Motor neuron (in vitro differentiated cells): Measurements from ENCODE around the gene CLRN1. TPM values are rescaled to one million over a fixed set of nuclear protein-coding genes. Genes with fewer than 3 reads are reported as not detected.

ENCODE experiments used
- ATAC-seq, 8 experiments: fragments of 200-7000 bp; cut with Tn5 transposase; replicated peaks in 6 of 8; 2 replicates each; pipeline ENCODE4 v1.8.0; 2021; ENCODE audit warnings: mild to moderate bottlenecking in 8 of 8, moderate library complexity in 8 of 8
- H3K27ac ChIP-seq, 2 donors: fragments of 250-450 bp; sonication (Bioruptor Pico); 2 replicates each; pipeline ENCODE4 v1.9.0; 2021; ENCODE audit warnings: antibody characterized with exemption in 2 of 2, mild to moderate bottlenecking in 2 of 2, moderate library complexity in 1 of 2
- H3K4me1 ChIP-seq, 2 donors: fragments of 250-450 bp; sonication (Bioruptor Pico); replicated peaks in 1 of 2; 2 replicates each; pipeline ENCODE4 v1.6.1; 2021; ENCODE audit warnings: antibody characterized with exemption in 2 of 2, mild to moderate bottlenecking in 2 of 2, moderate library complexity in 1 of 2
- H3K4me3 ChIP-seq, 5 donors: fragments of 250-450 bp; sonication (Bioruptor Pico); 2 replicates each; pipeline ENCODE4 v1.9.0; 2021; ENCODE audit warnings: antibody characterized with exemption in 5 of 5, mild to moderate bottlenecking in 5 of 5, moderate library complexity in 4 of 5
- WGBS, 10 experiments: fragments of 450-650 bp; shearing (Covaris generic); methylation state at CpG; one replicate each; pipeline ENCODE4 v1.0.0; 2022; 5-methylcytosine and 5-hydroxymethylcytosine counted together
- in situ Hi-C, 9 experiments: fragments of 400-800 bp; cut with MboI; loops; one replicate each; pipeline ENCODE4 v1.15.0; 2021; ENCODE audit warnings: low sequenced_read_pairs in 9 of 9, low pct_unique_long_range_greater_than_20kb in 2 of 9; ENCODE audit not compliant: unreplicated experiment in 9 of 9
- total RNA-seq, 8 experiments: library from RNA; unstranded; fragments of 300-600 nt; gene quantifications; 2 replicates each; pipeline versions ENCODE4 v1.2.3 to v1.2.4, GENCODE V29; 2022

Gene CLRN1
- total RNA-seq, 8 experiments from 2014 or later: 2.1 to 10.8 (median 3.6) TPM; not detected in 3

- ATAC-seq: no peak
- 31 to 83% (median 62%) methylated on average over 1 to 3 of the region's 3 CpGs; no CpG with 5 or more reads in 4 of the 10 experiments for WGBS, 10 experiments
- Histone ChIP-seq H3K4me3 (no peak overlapping the region), H3K27ac (no peak overlapping the region), H3K4me1 (peaks cover 3 to 8% of the 10 kb centered on the region in 2 donors)
- in situ Hi-C loops: no loop called here
Observed at GRCh38 chr3:150930839-150931238, 41.7 kb downstream of the CLRN1 start.

- Histone ChIP-seq H3K4me1 (peaks cover 3 to 5% of the 10 kb centered on the region in 2 donors), H3K27ac (no peak overlapping the region), H3K4me3 (no peak overlapping the region)
- ATAC-seq: no peak
- in situ Hi-C loops: no loop called here
- 40 to 89% (median 71%) methylated on average over 1 of the region's 1 CpG; no CpG with 5 or more reads in 3 of the 10 experiments for WGBS, 10 experiments
Observed at GRCh38 chr3:150928234-150928633, 44.3 kb downstream of the CLRN1 start.

- in situ Hi-C loops: no loop called here
- H3K4me3 ChIP-seq: no peak overlapping the region
Observed at GRCh38 chr3:150926328-150926727, 46.2 kb downstream of the CLRN1 start.

GRCh38 chr3:150925751-150926201, 46.8 kb downstream of the CLRN1 start:
- Histone ChIP-seq H3K27ac (no peak overlapping the region), H3K4me1 (peaks cover 3 to 5% of the 10 kb centered on the region in 2 donors), H3K4me3 (peak overlapping the region in 1 of 5 donors; percentile 15)
- in situ Hi-C loops: no loop called here
- ATAC-seq: peak; percentile 83 to 99 (median 96)
- 0 to 57% (median 40%) methylated on average over 1 to 5 of the region's 14 CpGs; no CpG with 5 or more reads in 3 of the 10 experiments for WGBS, 10 experiments

More at GRCh38 chr3:150926328-150926727, 46.2 kb downstream of the CLRN1 start:
- ATAC-seq: no peak
- H3K27ac ChIP-seq: no peak overlapping the region
- peaks cover 3 to 5% of the 10 kb centered on the region in 2 donors for H3K4me1 ChIP-seq
- 73 to 100% (median 88%) methylated on average over 3 to 7 of the region's 7 CpGs; no CpG with 5 or more reads in 1 of the 10 experiments for WGBS, 10 experiments

GRCh38 chr3:150922611-150923010, 49.9 kb downstream of the CLRN1 start:
- in situ Hi-C loops: loop anchor here in 2 of 9 experiments (25.0 kb wide), 2 partner anchors 190 to 215 kb away; no protein-coding TSS in a partner anchor
- H3K4me3 ChIP-seq: no peak overlapping the region
- no peak overlapping the region for H3K27ac ChIP-seq
- WGBS, 10 experiments: 45 to 100% (median 74%) methylated on average over 1 to 10 of the region's 10 CpGs
- peaks cover 8% of the 10 kb centered on the region in 2 donors for H3K4me1 ChIP-seq
- peak in 1 of 8 experiments; percentile 38 for ATAC-seq

DNA sequence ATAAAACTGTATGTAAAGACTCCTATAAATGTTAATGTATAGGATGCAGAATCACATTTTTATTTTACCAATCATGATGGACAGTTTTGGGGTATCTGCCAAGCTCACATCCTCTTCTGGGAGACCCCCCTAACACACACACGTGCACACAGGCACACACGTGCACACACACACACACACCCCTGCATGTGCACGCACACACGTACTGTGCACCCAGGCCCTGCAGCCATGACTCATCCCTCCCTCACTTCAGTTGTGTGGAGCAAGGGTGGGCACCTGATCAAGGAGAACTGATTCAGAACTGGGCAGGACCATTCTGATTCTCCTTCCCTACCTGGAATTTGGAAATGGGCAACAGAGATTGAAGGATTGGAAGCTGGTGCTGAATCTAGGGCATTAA, 51.3 kb downstream of the CLRN1 start:
- peaks cover 8% of the 10 kb centered on the region in 2 donors for H3K4me1 ChIP-seq
- 30 to 90% (median 83%) methylated on average over 1 to 4 of the region's 4 CpGs; no CpG with 5 or more reads in 4 of the 10 experiments for WGBS, 10 experiments
- H3K4me3 ChIP-seq: no peak overlapping the region
- H3K27ac ChIP-seq: no peak overlapping the region
- in situ Hi-C loops: loop anchor here in 2 of 9 experiments (25.0 kb wide), 2 partner anchors 191 to 216 kb away; no protein-coding TSS in a partner anchor
- peak in 4 of 8 experiments; percentile 28 to 51 (median 39) for ATAC-seq

DNA sequence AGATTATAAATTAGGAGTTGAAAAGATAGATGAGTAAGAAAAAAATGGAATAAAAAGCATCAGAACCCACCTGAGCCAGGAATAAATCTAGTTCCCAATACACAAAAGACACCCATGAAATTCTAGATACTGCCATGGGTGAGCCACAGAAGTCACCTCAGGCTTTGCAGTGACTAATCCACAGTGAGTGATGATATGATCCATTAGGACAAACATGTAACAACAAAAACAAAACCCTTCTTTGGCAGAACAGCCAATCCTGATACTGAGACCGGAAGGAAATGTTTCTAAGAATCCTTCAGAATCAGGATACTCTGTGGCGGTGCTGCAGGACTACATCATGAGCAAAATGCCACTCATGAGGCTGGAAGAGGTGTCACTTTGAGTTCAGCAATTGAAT, 52.3 kb downstream of the CLRN1 start:
- in situ Hi-C loops: loop anchor here in 2 of 9 experiments (25.0 kb wide), 2 partner anchors 192 to 217 kb away; no protein-coding TSS in a partner anchor
- Histone ChIP-seq H3K27ac (no peak overlapping the region), H3K4me3 (no peak overlapping the region), H3K4me1 (peaks cover 3 to 4% of the 10 kb centered on the region in 2 donors)
- WGBS, 10 experiments: 10 to 100% (median 100%) methylated on average over 1 to 2 of the region's 2 CpGs; no CpG with 5 or more reads in 3 of the 10 experiments
- peak in 1 of 8 experiments; percentile 16 for ATAC-seq

DNA sequence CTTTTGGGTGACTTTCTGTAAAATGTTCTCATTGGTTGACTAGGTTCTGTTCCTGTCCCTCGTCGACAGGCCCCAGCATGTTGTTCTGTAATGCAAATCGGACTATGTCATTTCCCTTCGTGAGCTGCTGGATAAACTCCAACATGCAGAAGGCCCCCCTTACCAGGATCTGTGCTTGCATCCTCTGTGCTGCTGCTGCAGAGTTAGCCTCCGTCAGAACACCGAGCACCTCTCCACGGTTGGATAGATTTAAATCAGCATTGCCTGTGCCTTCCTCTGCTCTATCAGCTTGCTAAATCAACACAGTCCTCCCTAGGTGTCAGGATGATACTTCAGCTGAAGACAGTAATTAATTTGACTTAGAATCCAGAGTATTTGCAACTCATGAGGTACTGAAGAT, 54.6 kb downstream of the CLRN1 start:
- Histone ChIP-seq H3K4me3 (no peak overlapping the region), H3K27ac (no peak overlapping the region), H3K4me1 (peaks cover 3 to 4% of the 10 kb centered on the region in 2 donors)
- 3 to 80% (median 37%) methylated on average over 1 to 7 of the region's 7 CpGs; no CpG with 5 or more reads in 2 of the 10 experiments for WGBS, 10 experiments
- peak in 1 of 8 experiments; percentile 21 for ATAC-seq
- in situ Hi-C loops: loop anchor here in 2 of 9 experiments (25.0 kb wide), 2 partner anchors 194 to 219 kb away; no protein-coding TSS in a partner anchor

GRCh38 chr3:150913133-150913922, 59.2 kb downstream of the CLRN1 start:
- Histone ChIP-seq H3K4me1 (peaks cover 5 to 8% of the 10 kb centered on the region in 2 donors), H3K27ac (no peak overlapping the region), H3K4me3 (no peak overlapping the region)
- peak; percentile 21 to 82 (median 62) for ATAC-seq
- WGBS, 10 experiments: 14 to 85% (median 58%) methylated on average over 1 to 4 of the region's 4 CpGs
- in situ Hi-C loops: loop anchor here in 2 of 9 experiments (25.0 kb wide), 2 partner anchors 199 to 224 kb away; no protein-coding TSS in a partner anchor

GRCh38 chr3:150912501-150912900, 60.0 kb downstream of the CLRN1 start:
- in situ Hi-C loops: loop anchor here in 2 of 9 experiments (25.0 kb wide), 2 partner anchors 200 to 225 kb away; no protein-coding TSS in a partner anchor
- WGBS, 10 experiments: 20 to 100% (median 94%) methylated on average over 2 to 3 of the region's 3 CpGs; no CpG with 5 or more reads in 1 of the 10 experiments
- no peak overlapping the region for H3K27ac ChIP-seq
- ATAC-seq: no peak
- H3K4me3 ChIP-seq: no peak overlapping the region
- H3K4me1 ChIP-seq: peaks cover 3 to 8% of the 10 kb centered on the region in 2 donors

DNA sequence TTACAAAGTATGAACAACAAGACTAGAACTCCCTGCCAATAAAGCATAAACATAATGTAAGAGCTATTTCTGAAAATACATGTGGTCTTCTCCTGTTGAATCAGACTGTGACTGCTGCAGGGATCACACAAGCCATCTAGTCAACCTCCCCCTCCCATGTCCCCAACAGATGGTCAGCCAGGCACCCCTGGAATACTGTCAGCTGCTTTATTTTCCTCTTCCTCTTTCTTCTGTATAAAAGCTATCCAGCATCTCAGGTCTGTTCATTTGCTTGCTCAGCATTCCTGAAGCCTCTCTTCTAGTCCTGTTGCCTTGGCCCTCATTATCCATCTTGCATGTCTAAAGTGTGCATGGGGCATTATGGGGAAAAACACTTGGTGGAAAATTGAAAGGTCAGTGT, 60.8 kb downstream of the CLRN1 start:
- in situ Hi-C loops: loop anchor here in 2 of 9 experiments (25.0 kb wide), 2 partner anchors 201 to 226 kb away; no protein-coding TSS in a partner anchor
- Histone ChIP-seq H3K4me3 (no peak overlapping the region), H3K4me1 (peaks cover 3 to 8% of the 10 kb centered on the region in 2 donors), H3K27ac (no peak overlapping the region)
- ATAC-seq: peak in 3 of 8 experiments; percentile 14 to 57 (median 36)

DNA sequence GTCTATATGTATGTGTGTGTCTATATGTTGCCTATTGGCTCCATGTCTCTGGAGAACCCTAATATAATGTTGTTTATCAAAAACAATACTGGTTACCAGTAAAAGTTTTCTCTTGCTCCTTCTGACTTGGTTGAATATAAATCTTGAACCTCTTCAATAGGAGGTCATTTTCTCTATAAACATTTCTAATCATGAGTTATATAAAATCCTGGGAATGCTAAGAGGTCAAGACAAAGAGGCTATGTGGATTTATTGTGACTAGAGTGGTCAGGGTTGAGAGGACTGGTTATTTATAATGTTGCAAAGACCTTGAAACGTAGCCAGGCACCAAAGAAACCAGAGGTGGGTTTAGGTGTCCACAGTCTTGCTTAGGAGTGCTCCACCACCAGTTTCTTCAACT, 66.1 kb downstream of the CLRN1 start:
- peak in 1 of 8 experiments; percentile 30 for ATAC-seq
- WGBS, 10 experiments: 0 to 100% (median 17%) methylated on average over 1 of the region's 1 CpG; no CpG with 5 or more reads in 1 of the 10 experiments
- Histone ChIP-seq H3K4me3 (no peak overlapping the region), H3K4me1 (peaks cover 0 to 5% of the 10 kb centered on the region in 2 donors), H3K27ac (no peak overlapping the region)
- in situ Hi-C loops: loop anchor here in 2 of 9 experiments (25.0 kb wide), 2 partner anchors 206 to 231 kb away; no protein-coding TSS in a partner anchor
